Liver (tissue), 9 donors: Measurements from ENCODE around the gene CYB5A. TPM values are rescaled to one million over a fixed set of nuclear protein-coding genes. Genes with fewer than 3 reads are reported as not detected.

Experiments used
- DNase-seq: peaks from one replicate; pipeline ENCODE4 v3.0.0-alpha.2; 2017; ENCODE audit warnings: low spot score
- H3K27ac ChIP-seq, 2 donors: one replicate each; pipeline ENCODE4 v1.7.0; 2013; ENCODE audit warnings: inconsistent platforms in 2 of 2, low read length in 2 of 2, control low read depth in 1 of 2, low read depth in 1 of 2, mild to moderate bottlenecking in 1 of 2
- H3K27me3 ChIP-seq, 4 donors: one replicate each; pipeline versions ENCODE4 v1.6.1 to v1.7.0; 2013; ENCODE audit warnings: low read length in 3 of 4, inconsistent platforms in 1 of 4, mild to moderate bottlenecking in 1 of 4, moderate library complexity in 1 of 4; ENCODE audit not compliant: control insufficient read depth in 4 of 4, insufficient read depth in 4 of 4
- H3K36me3 ChIP-seq, 4 donors: one replicate each; pipeline versions ENCODE4 v1.6.1 to v1.7.0; 2013; ENCODE audit warnings: low read length in 3 of 4, mild to moderate bottlenecking in 3 of 4, low read depth in 1 of 4, moderate library complexity in 1 of 4; ENCODE audit not compliant: control insufficient read depth in 4 of 4, insufficient read depth in 3 of 4
- H3K4me1 ChIP-seq, 4 donors: one replicate each; pipeline versions ENCODE4 v1.6.1 to v1.7.0; 2013; ENCODE audit warnings: low read length in 3 of 4, mild to moderate bottlenecking in 3 of 4, moderate library complexity in 1 of 4; ENCODE audit not compliant: control insufficient read depth in 4 of 4, insufficient read depth in 4 of 4
- H3K4me3 ChIP-seq, 3 donors: one replicate each; pipeline versions ENCODE4 v1.6.1 to v1.7.0; 2013; ENCODE audit warnings: low read length in 3 of 3, control low read depth in 1 of 3, low read depth in 1 of 3, mild to moderate bottlenecking in 1 of 3
- H3K9ac ChIP-seq, 2 donors: one replicate each; pipeline ENCODE4 v1.7.0; 2013; ENCODE audit warnings: low read length in 2 of 2, mild to moderate bottlenecking in 2 of 2, moderate library complexity in 2 of 2, control low read depth in 1 of 2, low read depth in 1 of 2
- H3K9me3 ChIP-seq, 4 donors: one replicate each; pipeline versions ENCODE4 v1.6.1 to v1.7.0; 2013; ENCODE audit warnings: low read length in 3 of 4; ENCODE audit not compliant: control insufficient read depth in 4 of 4
- ATF3 ChIP-seq: IDR thresholded peaks from 2 replicates; pipeline ENCODE4 v1.6.1; 2016; ENCODE audit warnings: antibody characterized with exemption
- CTCF ChIP-seq: fragments of 150-350 bp; IDR thresholded peaks from 2 replicates; pipeline ENCODE4 v1.5.1; 2017; ENCODE audit warnings: improper control_type of control experiment, low read depth, low read length; ENCODE audit not compliant: missing input control
- EGR1 ChIP-seq, 2 donors: IDR thresholded peaks; 2 replicates each; pipeline ENCODE4 v1.6.1; 2016 to 2018; ENCODE audit warnings: antibody characterized with exemption in 2 of 2, low read depth in 2 of 2
- FOXA1 ChIP-seq: IDR thresholded peaks from 2 replicates; pipeline ENCODE4 v1.6.1; 2016; ENCODE audit warnings: antibody characterized with exemption
- FOXA2 ChIP-seq: IDR thresholded peaks from 2 replicates; pipeline ENCODE4 v1.6.1; 2016; ENCODE audit warnings: antibody characterized with exemption
- GABPA ChIP-seq, 2 donors: IDR thresholded peaks in 1 of 2; conservative IDR thresholded peaks in 1 of 2; 2 replicates each; pipeline ENCODE4 v1.6.1; 2016; ENCODE audit warnings: antibody characterized with exemption in 2 of 2, mild to moderate bottlenecking in 1 of 2, moderate library complexity in 1 of 2
- HNF4A ChIP-seq, 2 donors: conservative IDR thresholded peaks; 2 replicates each; pipeline ENCODE4 v1.6.1; 2016; ENCODE audit warnings: antibody characterized with exemption in 2 of 2, mild to moderate bottlenecking in 2 of 2
- HNF4G ChIP-seq: IDR thresholded peaks from 2 replicates; pipeline ENCODE4 v1.6.1; 2016; ENCODE audit warnings: antibody characterized with exemption
- JUND ChIP-seq, 2 donors: IDR thresholded peaks; 2 replicates each; pipeline ENCODE4 v1.6.1; 2016; ENCODE audit warnings: antibody characterized with exemption in 2 of 2
- MAX ChIP-seq: IDR thresholded peaks from 2 replicates; pipeline ENCODE4 v1.6.1; 2016; ENCODE audit warnings: antibody characterized with exemption
- NR2F2 ChIP-seq: IDR thresholded peaks from 2 replicates; pipeline ENCODE4 v1.6.1; 2016; ENCODE audit warnings: antibody characterized with exemption
- RAD21 ChIP-seq, 2 donors: IDR thresholded peaks; 2 replicates each; pipeline ENCODE4 v1.6.1; 2016; ENCODE audit warnings: antibody characterized with exemption in 2 of 2, mild to moderate bottlenecking in 2 of 2
- REST ChIP-seq: IDR thresholded peaks from 2 replicates; pipeline ENCODE4 v1.6.1; 2016; ENCODE audit warnings: antibody characterized with exemption, mild to moderate bottlenecking
- RXRA ChIP-seq, 2 donors: IDR thresholded peaks; 2 replicates each; pipeline ENCODE4 v1.6.1; 2017 to 2018; ENCODE audit warnings: antibody characterized with exemption in 2 of 2, mild to moderate bottlenecking in 1 of 2
- SP1 ChIP-seq: IDR thresholded peaks from 2 replicates; pipeline ENCODE4 v1.6.1; 2018; ENCODE audit warnings: antibody characterized with exemption, mild to moderate bottlenecking
- TAF1 ChIP-seq: conservative IDR thresholded peaks from 2 replicates; pipeline ENCODE4 v1.6.1; 2016; ENCODE audit warnings: antibody characterized with exemption, mild to moderate bottlenecking
- YY1 ChIP-seq: IDR thresholded peaks from 2 replicates; pipeline ENCODE4 v1.6.1; 2016; ENCODE audit warnings: antibody characterized with exemption, mild to moderate bottlenecking
- ZBTB33 ChIP-seq: IDR thresholded peaks from 2 replicates; pipeline ENCODE4 v1.6.1; 2016; ENCODE audit warnings: antibody characterized with exemption
- WGBS: extraction: QIAGEN DNeasy Blood & Tissue Kit; methylation state at CpG from one replicate; pipeline ENCODE4 v1.1.7; 2013; 5-methylcytosine and 5-hydroxymethylcytosine counted together
- polyA plus RNA-seq, 2 donors: library from polyadenylated mRNA; stranded (reverse) in 1 of 2; unstranded in 1 of 2; fragments of 200-250 nt in 1 of 2; fragments of >200 nt in 1 of 2; fragmentation: Nextera tagmentation in 1 of 2; extraction: Ambion mirVana in 1 of 2; gene quantifications; one replicate each; pipeline versions ENCODE4 v1.2.1 to v1.2.3, GENCODE V29; 2013 to 2015
- total RNA-seq, 2 donors: library from RNA; depleted of rRNA; stranded (reverse); fragments of >200 nt; gene quantifications; one replicate each; pipeline ENCODE4 v1.2.3, GENCODE V29; 2014
- donor health status: healthy.
- donor health status: healthy.
- donor health status: healthy.
- donor health status: healthy.
- donor health status: healthy.

CYB5A gene
- total and polyA plus RNA-seq, 4 donors, result 277 to 2,022 (median 1,122) TPM

- Histone ChIP-seq H3K27ac (peak overlapping the region; percentile 23 to 65), H3K36me3 (no peaks in the 10 kb centered on the region), H3K4me1 (peaks cover 0 to 26% (median 20%) of the 10 kb centered on the region in 4 donors), H3K27me3 (no peaks in the 10 kb centered on the region), H3K4me3 (no peak overlapping the region), H3K9me3 (no peaks in the 10 kb centered on the region), H3K9ac (no peak overlapping the region)
- DNase-seq, result no peak
- TF ChIP-seq EGR1 (IDR thresholded peaks at IDR 0.05; ENCODE audit: low read depth in 2 of 2) (no peak), ZBTB33 (no peak), YY1 (peak; percentile 89), RXRA (IDR thresholded peaks at IDR 0.05) (peak; percentile 51 to 77), REST (peak; percentile 29), ATF3 (peak; percentile 55), GABPA (IDR thresholded peaks at IDR 0.05 in 1 of 2, conservative IDR thresholded peaks at IDR 0.05 in 1 of 2) (peak in 1 of 2 donors; percentile 22), NR2F2 (no peak), JUND (IDR thresholded peaks at IDR 0.05) (peak in 1 of 2 donors; percentile 74), FOXA2 (no peak), HNF4A (conservative IDR thresholded peaks at IDR 0.05) (peak; percentile 42 to 61), RAD21 (IDR thresholded peaks at IDR 0.05) (peak; percentile 23 to 39), TAF1 (no peak), CTCF (no peak), FOXA1 (no peak), MAX (peak; percentile 26), SP1 (peak; percentile 27), HNF4G (no peak)
- 72% methylated on average over 10 of the region's 10 CpGs for WGBS
Observed at GRCh38 chr18:74219056-74219455, 72.7 kb downstream of the CYB5A start.
